Posterior vena cava (tissue), 2 donors: ENCODE data around the gene FLNB. TPM values are rescaled to one million over a fixed set of nuclear protein-coding genes. Genes with fewer than 3 reads are reported as not detected.
"Not testable (repeated sequence)": the region's sequence is repeated elsewhere in the genome, so short reads cannot be mapped to it uniquely, and the experiment has no call there.

Experiments used
- DNase-seq: peaks from one replicate; pipeline ENCODE4 v3.0.0-alpha.2; 2020; ENCODE audit warnings: low spot score
- intact Hi-C, 2 donors: fragments of 100-400 bp; cut with DNase I; formaldehyde crosslinking; loops; one replicate each; pipeline versions ENCODE4 v1.14.1 to v1.14.2; 2022 to 2023
- total RNA-seq, 2 donors: library from RNA; stranded (reverse); fragmentation: NEBNext Ultra II Directional; extraction: Animal tissue kit (Norgen Biotek cat#: 25700); gene quantifications; one replicate each; pipeline ENCODE4 v1.2.1, GENCODE V29; 2021
- donor health status: DM: yes; HTN: yes; CAD: no.
- donor health status: DM: yes; HTN: yes; CAD: no.

Gene FLNB
- total RNA-seq, 2 donors from 2014 or later = 130 to 133 TPM

- intact Hi-C loops = no loop called here
Measured at GRCh38 chr3:57974796-57975388, 33.3 kb upstream of the FLNB start.

GRCh38 chr3:57977818-57978235 lies 30.4 kb upstream of the FLNB start:
- intact Hi-C loops = no loop called here
- no peak for DNase-seq

More at GRCh38 chr3:57974796-57975388, 33.3 kb upstream of the FLNB start:
- DNase-seq = no peak

GRCh38 chr3:57978316-57978715 lies 29.9 kb upstream of the FLNB start:
- DNase-seq = no peak
- intact Hi-C loops = no loop called here

DNA sequence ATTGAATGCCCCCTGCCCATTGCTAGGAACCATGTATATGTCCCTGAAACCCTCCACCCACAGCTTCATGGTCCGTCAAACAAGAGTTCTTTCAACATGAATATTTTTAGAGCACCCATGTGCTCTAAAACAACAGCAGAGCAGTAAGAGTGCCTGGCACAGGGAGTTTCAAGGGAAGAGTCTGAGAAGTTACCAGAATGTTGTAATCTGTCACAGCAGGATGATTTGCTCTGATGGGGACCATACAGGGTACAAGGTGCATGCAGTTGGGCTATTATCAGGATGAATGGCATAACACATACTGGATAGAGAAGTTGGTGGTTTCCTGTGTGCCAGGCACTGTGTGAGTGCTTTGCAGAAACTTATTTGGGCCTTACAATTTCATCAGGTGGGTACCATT lies 27.8 kb upstream of the FLNB start:
- intact Hi-C loops = no loop called here
- DNase-seq = no peak

GRCh38 chr3:57981483-57982087 lies 26.6 kb upstream of the FLNB start:
- intact Hi-C loops = no loop called here
- DNase-seq = no peak

DNA sequence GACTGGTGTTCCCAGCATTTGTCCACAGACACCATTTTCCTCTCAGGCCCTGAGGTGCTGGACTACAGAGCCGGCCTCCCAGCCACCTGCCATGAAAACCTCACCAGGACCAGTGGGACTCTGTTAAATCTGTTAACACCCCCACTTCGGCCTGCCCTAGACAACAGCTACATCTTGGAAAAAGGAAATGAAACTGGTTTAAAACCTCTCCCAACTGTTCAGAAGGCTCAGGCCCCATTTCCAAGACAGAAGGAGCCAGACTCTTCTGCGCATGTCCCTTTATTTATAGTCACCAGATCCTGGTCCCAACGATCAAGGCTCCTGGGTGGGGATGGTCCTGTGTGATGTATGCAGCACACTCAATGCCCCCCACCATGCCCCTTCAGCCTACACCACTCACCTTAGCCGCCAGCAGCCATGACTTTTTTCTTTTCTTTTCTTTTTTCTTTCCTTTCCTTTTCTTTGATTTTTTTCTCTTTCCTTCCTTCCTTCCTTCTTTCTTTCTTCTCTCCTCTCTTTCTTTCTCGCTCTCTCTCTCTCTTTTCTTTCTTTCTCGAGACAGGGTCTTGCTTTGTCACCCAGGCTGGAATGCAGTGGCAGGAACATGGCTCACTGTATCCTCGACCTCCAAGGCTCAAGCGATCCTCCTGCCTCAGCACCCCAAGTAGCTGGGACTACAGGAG lies 25.5 kb upstream of the FLNB start:
- DNase-seq = no peak
- intact Hi-C loops = no loop called here

DNA sequence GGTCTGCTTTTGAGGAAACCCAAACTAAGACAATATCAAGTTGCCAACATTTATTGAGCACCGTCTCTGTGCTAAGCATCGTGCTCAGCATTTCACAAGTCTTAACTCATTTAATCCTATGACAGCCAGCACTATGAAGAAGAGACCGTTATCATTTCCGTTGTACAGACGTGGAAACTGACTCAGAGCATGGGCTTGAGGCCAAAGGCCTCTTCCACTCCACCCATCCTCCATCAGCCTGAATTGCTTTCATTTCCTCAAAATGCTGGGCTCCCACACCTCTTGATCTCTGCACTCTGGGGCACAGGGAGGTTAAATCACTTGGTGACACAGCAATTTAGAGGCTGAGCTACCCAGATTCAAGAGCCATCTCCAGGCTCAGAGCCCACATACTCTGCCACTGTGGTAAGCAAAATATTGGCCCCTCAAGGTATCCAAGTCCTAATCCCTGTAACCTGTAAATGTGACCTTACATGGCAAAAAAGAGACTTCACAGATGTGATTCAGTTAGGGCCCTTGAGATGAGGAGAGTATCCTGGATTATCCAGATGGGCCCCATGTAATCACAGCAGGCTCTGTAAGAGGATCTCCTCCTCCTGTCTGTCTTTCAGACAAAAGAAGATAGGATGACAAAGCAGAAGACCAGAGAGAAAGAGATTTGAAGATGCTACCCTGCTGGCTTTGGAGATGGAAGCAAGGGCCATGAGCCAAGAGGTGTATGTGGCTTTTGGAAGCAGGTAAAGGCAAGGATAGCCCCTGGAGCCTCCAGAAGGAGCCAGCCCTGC lies 24.3 kb upstream of the FLNB start:
- intact Hi-C loops = no loop called here
- peak; percentile 91 for DNase-seq

- DNase-seq = no peak
- intact Hi-C loops = no loop called here
Measured at GRCh38 chr3:57985176-57985983, 22.8 kb upstream of the FLNB start.

- no peak for DNase-seq
- intact Hi-C loops = no loop called here
Measured at GRCh38 chr3:57985984-57986246, 22.3 kb upstream of the FLNB start.

GRCh38 chr3:57986261-57986660 lies 22.0 kb upstream of the FLNB start:
- intact Hi-C loops = no loop called here
- DNase-seq = no peak

GRCh38 chr3:57989198-57989597 lies 19.0 kb upstream of the FLNB start:
- DNase-seq, intact Hi-C loops: not testable (repeated sequence)

DNA sequence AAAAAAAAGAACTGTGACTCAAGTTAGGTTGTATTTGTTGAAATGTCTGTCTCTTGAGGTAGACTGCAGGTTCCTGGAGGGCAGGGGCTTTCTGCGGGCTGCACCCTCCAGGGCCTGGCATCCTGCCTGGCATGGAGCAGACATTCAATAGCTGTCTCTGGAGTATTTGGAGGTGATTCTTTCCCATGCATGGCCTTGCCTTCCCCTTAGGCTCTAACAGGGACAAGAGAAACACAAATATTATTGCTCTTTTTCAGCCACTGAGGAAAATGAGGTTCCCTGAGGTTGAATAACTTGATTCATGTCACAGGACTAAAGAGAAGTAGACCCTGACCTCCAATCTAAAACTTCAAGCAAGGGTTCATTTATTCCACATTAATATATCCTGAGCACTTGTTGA lies 18.6 kb upstream of the FLNB start:
- intact Hi-C loops = no loop called here
- no peak for DNase-seq

GRCh38 chr3:57992452-57993213 lies 15.6 kb upstream of the FLNB start:
- DNase-seq = no peak
- intact Hi-C loops = no loop called here

GRCh38 chr3:57998366-57999283 lies 9.6 kb upstream of the FLNB start:
- no peak for DNase-seq
- intact Hi-C loops = loop anchor here (5.0 kb wide), 2 partner anchors 36 to 876 kb away; no protein-coding TSS in a partner anchor

- intact Hi-C loops = loop anchor here (5.0 to 10.0 kb wide), 4 partner anchors 37 to 877 kb away; no protein-coding TSS in a partner anchor
- no peak for DNase-seq
Measured at GRCh38 chr3:57999417-58000115, 8.7 kb upstream of the FLNB start.

DNA sequence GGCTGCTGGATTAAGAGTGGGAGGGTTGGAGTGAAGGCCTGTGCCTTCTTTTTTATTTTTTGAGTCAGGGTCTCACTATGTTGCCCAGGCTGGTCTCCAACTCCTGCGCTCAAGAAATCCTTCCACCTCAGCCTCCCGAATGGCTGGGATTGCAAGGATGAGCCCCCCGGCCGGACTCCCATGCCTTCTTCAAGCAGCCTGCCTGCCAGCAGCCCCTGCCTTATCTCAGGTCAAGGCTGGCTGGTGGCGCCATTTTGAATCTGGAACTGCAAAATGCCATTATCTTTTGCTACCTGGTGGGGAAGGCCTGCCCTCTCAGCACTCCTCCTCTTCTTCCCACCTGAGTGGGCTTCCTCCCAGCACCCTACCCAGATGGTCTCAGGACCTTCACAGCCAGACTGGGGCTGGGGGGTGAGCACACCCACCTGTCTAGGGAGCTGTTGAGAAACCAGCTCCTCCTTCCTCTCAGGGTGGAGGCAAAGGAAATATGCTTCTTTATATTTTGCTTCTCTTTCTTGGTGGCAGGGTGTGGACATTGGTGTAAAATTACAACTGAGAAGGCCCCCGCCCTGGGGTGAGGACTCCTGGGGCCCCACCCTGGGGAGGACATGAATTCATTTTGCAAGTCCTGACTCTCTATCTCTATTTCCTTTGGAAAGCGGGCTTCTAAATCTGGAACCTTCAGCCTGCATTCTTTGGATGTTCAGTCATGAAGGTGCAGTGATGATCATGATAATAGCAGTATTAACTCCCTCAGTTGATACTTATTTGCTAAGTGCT lies 7.7 kb upstream of the FLNB start:
- DNase-seq = no peak
- intact Hi-C loops = loop anchor here in 1 of 2 donors (10.0 kb wide), 2 partner anchors 106 to 164 kb away; no protein-coding TSS in a partner anchor
